Uterus (tissue), 2 donors: ENCODE data around the gene LUZP2.

Experiments
- POLR2A ChIP-seq, 2 donors: fragments of 450-650 bp; IDR thresholded peaks; one replicate each; pipeline ENCODE4 v1.6.1; 2016; ENCODE audit warnings: antibody characterized with exemption in 2 of 2, mild to moderate bottlenecking in 1 of 2, moderate library complexity in 1 of 2
- TF ChIP-seq, protein P1 (sequence below), 4 experiments: fragments of 200-600 bp in 2 of 4; fragments of 450-650 bp in 2 of 4; sonication (generic) in 2 of 4; IDR thresholded peaks; one replicate each; pipeline ENCODE4 v1.5.1; 2016 to 2019; ENCODE audit warnings: antibody characterized with exemption in 4 of 4, mild to moderate bottlenecking in 2 of 4, moderate library complexity in 1 of 4

DNA sequence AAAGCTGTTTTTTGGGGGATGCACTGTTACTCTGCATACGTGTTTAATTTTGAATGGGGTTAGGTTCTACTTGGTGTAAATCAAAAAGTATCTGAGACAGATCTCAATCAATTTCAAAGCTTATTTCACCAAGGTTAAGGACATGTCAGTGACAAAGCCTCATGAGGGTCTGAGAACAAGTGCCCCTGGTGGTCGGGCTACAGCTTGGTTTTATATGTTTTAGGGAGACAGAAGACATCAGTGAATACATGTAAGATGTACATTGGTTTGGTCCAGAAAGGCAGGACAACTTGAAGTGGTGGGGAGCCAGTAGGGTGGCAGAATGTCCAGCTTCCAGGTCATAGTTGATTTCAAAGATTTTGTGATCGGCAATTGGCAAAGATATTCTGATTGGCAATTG is 262.9 kb downstream of the LUZP2 start:
- TF ChIP-seq, protein P1, sequence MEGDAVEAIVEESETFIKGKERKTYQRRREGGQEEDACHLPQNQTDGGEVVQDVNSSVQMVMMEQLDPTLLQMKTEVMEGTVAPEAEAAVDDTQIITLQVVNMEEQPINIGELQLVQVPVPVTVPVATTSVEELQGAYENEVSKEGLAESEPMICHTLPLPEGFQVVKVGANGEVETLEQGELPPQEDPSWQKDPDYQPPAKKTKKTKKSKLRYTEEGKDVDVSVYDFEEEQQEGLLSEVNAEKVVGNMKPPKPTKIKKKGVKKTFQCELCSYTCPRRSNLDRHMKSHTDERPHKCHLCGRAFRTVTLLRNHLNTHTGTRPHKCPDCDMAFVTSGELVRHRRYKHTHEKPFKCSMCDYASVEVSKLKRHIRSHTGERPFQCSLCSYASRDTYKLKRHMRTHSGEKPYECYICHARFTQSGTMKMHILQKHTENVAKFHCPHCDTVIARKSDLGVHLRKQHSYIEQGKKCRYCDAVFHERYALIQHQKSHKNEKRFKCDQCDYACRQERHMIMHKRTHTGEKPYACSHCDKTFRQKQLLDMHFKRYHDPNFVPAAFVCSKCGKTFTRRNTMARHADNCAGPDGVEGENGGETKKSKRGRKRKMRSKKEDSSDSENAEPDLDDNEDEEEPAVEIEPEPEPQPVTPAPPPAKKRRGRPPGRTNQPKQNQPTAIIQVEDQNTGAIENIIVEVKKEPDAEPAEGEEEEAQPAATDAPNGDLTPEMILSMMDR (IDR thresholded peaks at IDR 0.05): no peak
- no peak for TF ChIP-seq POLR2A (IDR thresholded peaks at IDR 0.05)
